H1 (cell line): ENCODE results near the gene BBS1. TPM values are rescaled to one million over a fixed set of nuclear protein-coding genes. Genes with fewer than 3 reads are reported as not detected.

Experiments used
- CTCF ChIA-PET: fragments of 300-600 bp; sonication (Branson Sonifier 250); formaldehyde crosslinking; loops from one replicate; lab custom pipeline; 2021; ENCODE audit not compliant: partially characterized antibody; lab: Charles Lee
- POLR2A ChIA-PET: fragments of 300-600 bp; sonication (Branson Sonifier 250); formaldehyde crosslinking; loops from one replicate; lab custom pipeline; 2021; ENCODE audit warnings: inconsistent platforms; ENCODE audit not compliant: partially characterized antibody; lab: Charles Lee
- DNase-seq, 2 experiments: peaks; one replicate each; pipeline versions ENCODE4 v3.0.0 to v3.0.0-alpha.2; 2010 to 2022; ENCODE audit warnings: low spot score in 2 of 2, low read depth in 1 of 2, mixed read lengths in 1 of 2
- FAIRE-seq: peaks from 2 replicates; lab custom pipeline; 2011; peaks lifted over from hg19 to GRCh38; lab: Jason Lieb, UNC
- H2AFZ ChIP-seq: 2 replicates; pipeline ENCODE4 v1.8.1; 2012; ENCODE audit warnings: low read length, inconsistent platforms
- H2AK5ac ChIP-seq: 2 replicates; pipeline ENCODE4 v1.6.1; 2013; ENCODE audit warnings: low read depth, low read length
- H2BK120ac ChIP-seq: replicated peaks from 2 replicates; pipeline ENCODE3; 2013; ENCODE audit warnings: low read depth, low read length, inconsistent platforms
- H2BK12ac ChIP-seq: 2 replicates; pipeline ENCODE4 v1.6.1; 2013; ENCODE audit warnings: low read depth, low read length
- H2BK15ac ChIP-seq: 2 replicates; pipeline ENCODE4 v1.6.1; 2013; ENCODE audit warnings: low read length
- H2BK20ac ChIP-seq: 2 replicates; pipeline ENCODE4 v1.6.1; 2013; ENCODE audit warnings: low read length
- H2BK5ac ChIP-seq: 2 replicates; pipeline ENCODE4 v1.6.1; 2013; ENCODE audit warnings: low read depth, low read length
- H3K14ac ChIP-seq: 2 replicates; pipeline ENCODE4 v1.6.1; 2013; ENCODE audit warnings: inconsistent platforms; ENCODE audit not compliant: insufficient read length
- H3K18ac ChIP-seq: 2 replicates; pipeline ENCODE4 v1.6.1; 2013; ENCODE audit warnings: low read length; ENCODE audit errors: extremely low read depth
- H3K23ac ChIP-seq: 2 replicates; pipeline ENCODE4 v1.6.1; 2013; ENCODE audit warnings: inconsistent platforms; ENCODE audit not compliant: insufficient read length
- H3K23me2 ChIP-seq: 2 replicates; pipeline ENCODE4 v1.6.1; 2013; ENCODE audit warnings: low read depth, low read length
- H3K27ac ChIP-seq: 2 replicates; pipeline ENCODE4 v1.6.1; 2011; ENCODE audit warnings: low read depth, low read length, inconsistent platforms
- H3K27me3 ChIP-seq, 4 experiments: replicated peaks in 1 of 4; 1 replicate in 1 of 4; 2 replicates in 3 of 4; pipeline versions ENCODE4 v1.6.1 to v1.8.1; 2011 to 2013; ENCODE audit warnings: low read length in 3 of 4, mild to moderate bottlenecking in 3 of 4, inconsistent platforms in 2 of 4, mixed read lengths in 2 of 4, moderate library complexity in 1 of 4; ENCODE audit not compliant: control insufficient read depth in 3 of 4, insufficient read depth in 3 of 4; ENCODE audit errors: extremely low read depth in 1 of 4
- H3K36me3 ChIP-seq, 4 experiments: 2 replicates each; pipeline versions ENCODE4 v1.6.1 to v1.8.1; 2011 to 2013; ENCODE audit warnings: mild to moderate bottlenecking in 4 of 4, low read length in 3 of 4, moderate library complexity in 2 of 4, control low read depth in 1 of 4, inconsistent platforms in 1 of 4; ENCODE audit not compliant: insufficient read depth in 4 of 4, control insufficient read depth in 2 of 4
- H3K4ac ChIP-seq: replicated peaks from 2 replicates; pipeline ENCODE3; 2013; ENCODE audit warnings: low read length, low read depth, mixed read lengths, inconsistent platforms; ENCODE audit not compliant: insufficient read length
- H3K4me1 ChIP-seq, 4 experiments: replicated peaks in 1 of 4; 1 replicate in 1 of 4; 2 replicates in 3 of 4; pipeline versions ENCODE4 v1.6.1 to v1.8.1; 2011 to 2013; ENCODE audit warnings: low read length in 3 of 4, inconsistent platforms in 2 of 4, mixed read lengths in 1 of 4; ENCODE audit not compliant: insufficient read depth in 4 of 4, control insufficient read depth in 3 of 4
- H3K4me2 ChIP-seq, 2 experiments: 2 replicates each; pipeline versions ENCODE4 v1.6.1 to v1.8.1; 2011 to 2013; ENCODE audit warnings: low read depth in 2 of 2, low read length in 2 of 2, control low read depth in 1 of 2, inconsistent platforms in 1 of 2, mild to moderate bottlenecking in 1 of 2; ENCODE audit not compliant: insufficient read depth in 1 of 2
- H3K4me3 ChIP-seq, 4 experiments: fragments of 200-600, 300-600 bp in 1 of 4; sonication (generic), shearing (Covaris generic), sonication (Bioruptor Twin) in 1 of 4; 2 replicates each; pipeline versions ENCODE4 v1.5.1 to v1.8.1; 2011 to 2016; ENCODE audit warnings: low read length in 4 of 4, low read depth in 3 of 4, control low read depth in 2 of 4, inconsistent platforms in 2 of 4, mild to moderate bottlenecking in 2 of 4, mixed read lengths in 1 of 4, moderate library complexity in 1 of 4; ENCODE audit not compliant: insufficient read depth in 2 of 4; ENCODE audit errors: extremely low read depth in 1 of 4
- H3K56ac ChIP-seq: replicated peaks from 2 replicates; pipeline ENCODE3; 2013; ENCODE audit warnings: low read depth, mild to moderate bottlenecking, mixed read lengths, low read length, inconsistent platforms; ENCODE audit not compliant: insufficient read length
- H3K79me1 ChIP-seq: 2 replicates; pipeline ENCODE4 v1.6.1; 2013; ENCODE audit warnings: low read depth, low read length, control low read depth
- H3K79me2 ChIP-seq, 2 experiments: 2 replicates each; pipeline versions ENCODE4 v1.6.1 to v1.8.1; 2012 to 2013; ENCODE audit warnings: low read length in 2 of 2, mild to moderate bottlenecking in 2 of 2, inconsistent platforms in 1 of 2; ENCODE audit not compliant: insufficient read depth in 2 of 2, control insufficient read depth in 1 of 2
- H3K9ac ChIP-seq, 4 experiments: replicated peaks in 1 of 4; 1 replicate in 1 of 4; 2 replicates in 3 of 4; pipeline versions ENCODE4 v1.6.1 to v1.8.1; 2011 to 2013; ENCODE audit warnings: low read depth in 3 of 4, low read length in 3 of 4, control low read depth in 2 of 4, mild to moderate bottlenecking in 2 of 4, moderate library complexity in 2 of 4, inconsistent platforms in 1 of 4; ENCODE audit errors: extremely low read depth in 1 of 4
- H3K9me3 ChIP-seq, 2 experiments: 2 replicates each; pipeline versions ENCODE4 v1.6.1 to v1.8.1; 2012 to 2013; ENCODE audit warnings: mild to moderate bottlenecking in 2 of 2, moderate library complexity in 2 of 2, control low read depth in 1 of 2, inconsistent platforms in 1 of 2, low read depth in 1 of 2, low read length in 1 of 2, mixed read lengths in 1 of 2; ENCODE audit not compliant: insufficient read depth in 2 of 2
- H4K20me1 ChIP-seq, 2 experiments: replicated peaks in 1 of 2; 2 replicates each; pipeline versions ENCODE3 to v1.8.1; 2011 to 2013; ENCODE audit warnings: inconsistent platforms in 2 of 2, low read length in 2 of 2, mild to moderate bottlenecking in 1 of 2; ENCODE audit not compliant: insufficient read depth in 2 of 2, control insufficient read depth in 1 of 2
- H4K5ac ChIP-seq: 2 replicates; pipeline ENCODE4 v1.6.1; 2013; ENCODE audit warnings: low read length, low read depth, mixed read lengths, inconsistent platforms; ENCODE audit not compliant: insufficient read length
- H4K8ac ChIP-seq: 2 replicates; pipeline ENCODE4 v1.8.0; 2013; ENCODE audit warnings: mild to moderate bottlenecking, moderate library complexity, low read length, inconsistent platforms; ENCODE audit not compliant: insufficient read depth; ENCODE audit errors: extremely low read depth
- H4K91ac ChIP-seq: replicated peaks from 2 replicates; pipeline ENCODE3; 2013; ENCODE audit warnings: low read length, mixed read lengths, inconsistent platforms; ENCODE audit not compliant: insufficient read length
- WGBS, 2 experiments: shearing (Covaris generic) in 1 of 2; methylation state at CpG; one replicate each; pipeline versions ENCODE4 v1.1.6 to v1.1.7; 2013 to 2015; ENCODE audit warnings: low lambda C conversion rate in 2 of 2, mixed read lengths in 2 of 2, inconsistent platforms in 1 of 2, low coverage in 1 of 2, missing lambda C conversion rate in 1 of 2; ENCODE audit not compliant: insufficient replicate concordance in 2 of 2, insufficient coverage in 1 of 2, insufficient read length in 1 of 2; ENCODE audit errors: extremely low coverage in 1 of 2, missing lambda C conversion rate in 1 of 2; 5-methylcytosine and 5-hydroxymethylcytosine counted together
- polyA plus RNA-seq, 7 experiments: library from polyadenylated mRNA; depleted of rRNA in 3 of 7; stranded (reverse) in 5 of 7; unstranded in 2 of 7; fragments of >200 nt in 5 of 7; fragments of 200-250 nt in 2 of 7; gene quantifications; 1 replicate in 5 of 7; 2 replicates in 1 of 7; 4 replicates in 1 of 7; pipeline versions ENCODE4 v1.2.1 to v1.2.3, GENCODE V29; 2011 to 2013; ENCODE audit warnings: missing spikeins in 2 of 7, mixed read lengths in 2 of 7
- total RNA-seq: library from RNA; stranded (reverse); fragmentation: NEBNext Ultra II Directional; extraction: Animal tissue kit (Norgen Biotek cat#: 25700); gene quantifications from 2 replicates; pipeline ENCODE4 v1.2.1, GENCODE V29; 2021

The BBS1 gene
- total and polyA plus RNA-seq, 2 of the 8 experiments (the other 6 are each of a cell fraction or from before 2014, with no cell fraction given) = 19.1 to 19.5 TPM

DNA sequence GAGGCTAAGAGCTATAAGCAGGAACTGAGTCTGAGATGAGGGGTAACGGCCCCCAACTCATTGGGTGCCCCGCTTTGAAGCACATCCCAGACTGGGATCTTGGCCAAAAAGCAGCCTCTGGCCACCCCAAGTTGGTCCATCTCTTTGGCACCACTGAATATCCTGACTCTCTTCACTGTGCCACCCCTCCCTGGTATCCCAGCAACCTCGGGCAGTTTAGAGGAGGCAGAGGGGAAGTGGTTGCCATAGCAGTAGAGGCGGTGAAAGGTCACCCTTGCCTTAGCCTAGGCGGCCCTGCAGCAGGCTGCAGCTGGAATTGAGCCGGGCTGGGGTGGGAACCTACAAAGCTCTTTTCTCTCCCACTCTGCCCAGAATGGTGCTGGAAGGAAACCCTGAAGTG, 42.7 kb upstream of the BBS1 start:
- POLR2A ChIA-PET = interaction anchor here (1.0 to 7.3 kb wide), 8 partner anchors 9 to 170 kb away, joined by 3 to 85 read pairs (median 4); partner anchors contain the start of genes DPP3, MRPL11, NPAS4 and RBM4
- CTCF ChIA-PET = interaction anchor here (0.6 to 6.7 kb wide), 11 partner anchors 8 to 82 kb away, joined by 3 to 39 read pairs (median 6); partner anchors contain the start of genes DPP3, MRPL11 and NPAS4
- peak overlapping the region; percentile 69 to 74 for H3K4me2 ChIP-seq
- peaks cover 0 to under 1% of the 10 kb centered on the region in 2 experiments; a peak in 2 of 4 replicates for H3K9me3 ChIP-seq
- no peak overlapping the region; the same call in 1 of the 2 replicates for H2BK5ac ChIP-seq
- H3K79me2 ChIP-seq = no peaks in the 10 kb centered on the region
- H2BK20ac ChIP-seq = no peak overlapping the region
- no peak overlapping the region for H3K14ac ChIP-seq
- H3K4me1 ChIP-seq = peaks cover 7 to 25% (median 14%) of the 10 kb centered on the region in 4 experiments
- H4K5ac ChIP-seq = no peak overlapping the region
- H3K79me1 ChIP-seq = no peaks in the 10 kb centered on the region
- no peak overlapping the region for H2AK5ac ChIP-seq
- H3K23me2 ChIP-seq = peaks cover 13% of the 10 kb centered on the region
- H2AFZ ChIP-seq = no peak overlapping the region
- H3K27me3 ChIP-seq = no peaks in the 10 kb centered on the region; a peak in 1 of 7 replicates
- no peak overlapping the region for H4K91ac ChIP-seq
- no peak overlapping the region for H3K4ac ChIP-seq
- H3K23ac ChIP-seq = no peak overlapping the region
- peak overlapping the region; percentile 52 to 78 (median 65); a peak in 6 of 8 replicates for H3K4me3 ChIP-seq
- no peaks in the 10 kb centered on the region; a peak in 1 of 8 replicates for H3K36me3 ChIP-seq
- H3K18ac ChIP-seq = no peak overlapping the region
- H4K8ac ChIP-seq = no peak overlapping the region
- FAIRE-seq (no peak), DNase-seq (peak in 1 of 2 experiments; percentile 51)
- H3K27ac ChIP-seq = no peak overlapping the region
- no peaks in the 10 kb centered on the region for H4K20me1 ChIP-seq
- H3K56ac ChIP-seq = no peak overlapping the region
- H2BK12ac ChIP-seq = no peak overlapping the region
- H3K9ac ChIP-seq = peak overlapping the region in 2 of 4 experiments; percentile 5 to 62; a peak in 2 of 7 replicates
- H2BK15ac ChIP-seq = no peak overlapping the region
- WGBS, 2 experiments = 81% methylated on average over 6 of the region's 6 CpGs; no CpG with 5 or more reads in 1 of the 2 experiments
- no peak overlapping the region for H2BK120ac ChIP-seq
